K562 (cell line): ENCODE data around the gene SGMS1. TPM values are rescaled to one million over a fixed set of nuclear protein-coding genes. Genes with fewer than 3 reads are reported as not detected.

ENCODE experiments used
- ARID1B ChIP-seq: fragments of 450-650 bp; IDR thresholded peaks from 2 replicates; pipeline ENCODE4 v1.6.1; 2016; ENCODE audit warnings: antibody characterized with exemption, mild to moderate bottlenecking, inconsistent platforms
- C11orf30 ChIP-seq: fragments of 450-650 bp; IDR thresholded peaks from 2 replicates; pipeline ENCODE4 v1.6.1; 2016; ENCODE audit warnings: low read depth, mild to moderate bottlenecking
- CXXC5 ChIP-seq: fragments of 250-450 bp; sonication (Bioruptor Pico); IDR thresholded peaks from 2 replicates; pipeline ENCODE4 v1.8.0; 2022; ENCODE audit warnings: inconsistent platforms, mild to moderate bottlenecking, moderate library complexity
- ELF2 ChIP-seq: fragments of 250-450 bp; sonication (Bioruptor Pico); IDR thresholded peaks from 2 replicates; pipeline ENCODE4 v1.5.0; 2021; ENCODE audit warnings: mild to moderate bottlenecking
- FOXK2 ChIP-seq, 2 experiments: fragments of 450-650 bp; IDR thresholded peaks in 1 of 2; conservative IDR thresholded peaks in 1 of 2; 2 replicates each; pipeline ENCODE4 v1.6.1; 2016; ENCODE audit warnings: low read depth in 2 of 2, mild to moderate bottlenecking in 1 of 2
- IRF2 ChIP-seq: sonication (generic); formaldehyde crosslinking; IDR thresholded peaks from 2 replicates; pipeline ENCODE4 v1.8.1; 2022; ENCODE audit warnings: mild to moderate bottlenecking, missing genetic modification reagents
- JUNB ChIP-seq: fragments of 450-650 bp; formaldehyde crosslinking; conservative IDR thresholded peaks from 2 replicates; pipeline ENCODE4 v1.4.0; 2020; ENCODE audit warnings: mild to moderate bottlenecking
- MBD2 ChIP-seq: sonication (generic); IDR thresholded peaks from 2 replicates; pipeline ENCODE4 v1.6.1; 2016; ENCODE audit warnings: low read depth, borderline replicate concordance
- MECOM ChIP-seq: fragments of 250-450 bp; sonication (Bioruptor Pico); IDR thresholded peaks from 2 replicates; pipeline ENCODE4 v1.8.0; 2022; ENCODE audit warnings: inconsistent platforms
- NFRKB ChIP-seq: fragments of 450-650 bp; IDR thresholded peaks from 2 replicates; pipeline ENCODE4 v1.6.1; 2016; ENCODE audit warnings: low read depth
- PML ChIP-seq: IDR thresholded peaks from 2 replicates; pipeline ENCODE4 v1.6.1; 2012; ENCODE audit warnings: low read length, inconsistent platforms
- POLR2A ChIP-seq: fragments of 450-650 bp; conservative IDR thresholded peaks from 2 replicates; pipeline ENCODE4 v1.6.1; 2016
- SMARCE1 ChIP-seq: fragments of 450-650 bp; IDR thresholded peaks from 2 replicates; pipeline ENCODE4 v1.7.1; 2016; ENCODE audit warnings: mild to moderate bottlenecking
- SRF ChIP-seq, 2 experiments: fragments of 250-450, 450-650 bp in 1 of 2; sonication (Bioruptor Pico) in 1 of 2; sonication (generic) in 1 of 2; formaldehyde crosslinking; IDR thresholded peaks; 2 replicates each; pipeline versions ENCODE4 v1.5.0 to v1.5.1; 2020 to 2022; ENCODE audit warnings: mild to moderate bottlenecking in 1 of 2, missing genetic modification reagents in 1 of 2
- TAF1 ChIP-seq: IDR thresholded peaks from 2 replicates; pipeline ENCODE4 v1.6.1; 2011; ENCODE audit warnings: mild to moderate bottlenecking, low read length, moderate library complexity; ENCODE audit not compliant: insufficient read depth, control insufficient read depth, severe bottlenecking; ENCODE audit errors: extremely low read depth
- XRCC5 ChIP-seq: fragments of 200-400 bp; formaldehyde crosslinking; IDR thresholded peaks from 2 replicates; pipeline ENCODE4 v1.6.1; 2017; ENCODE audit warnings: low read depth, mild to moderate bottlenecking, low read length
- ZNF384 ChIP-seq: IDR thresholded peaks from 2 replicates; pipeline ENCODE4 v1.6.1; 2012; ENCODE audit warnings: low read depth, low read length, improper control_type of control experiment
- ZNF696 ChIP-seq: fragments of 250-450 bp; sonication (Bioruptor Pico); conservative IDR thresholded peaks from 2 replicates; pipeline ENCODE4 v1.4.0; 2020; ENCODE audit warnings: mild to moderate bottlenecking, moderate library complexity
- polyA plus RNA-seq, 8 experiments: library from polyadenylated mRNA; depleted of rRNA in 4 of 8; stranded (reverse) in 5 of 8; unstranded in 3 of 8; fragments of >200 nt; fragmentation: Nextera tagmentation in 2 of 8; fragmentation: Illumina TruSeq in 1 of 8; extraction: Ambion mirVana in 2 of 8; extraction: Trizol in 1 of 8; gene quantifications; 2 replicates each; pipeline versions ENCODE4 v1.2.1 to v1.2.3, GENCODE V29; 2011 to 2014; ENCODE audit warnings: inconsistent platforms in 1 of 8, missing spikeins in 1 of 8
- total RNA-seq, 7 experiments: library from RNA; depleted of rRNA in 6 of 7; stranded (reverse); fragments of >200 nt in 6 of 7; fragmentation: Illumina TruSeq in 2 of 7; extraction: Trizol in 2 of 7; gene quantifications; 2 replicates each; pipeline versions ENCODE4 v1.2.1 to v1.2.3, GENCODE V29; 2011 to 2021; ENCODE audit warnings: low replicate concordance in 1 of 7
- TF ChIP-seq, protein P1 (sequence below): fragments of 250-450 bp; sonication (Bioruptor Pico); IDR thresholded peaks from 2 replicates; pipeline ENCODE4 v1.6.1; 2021; ENCODE audit warnings: mild to moderate bottlenecking
- TF ChIP-seq, protein P2 (sequence below): fragments of 250-450 bp; sonication (Bioruptor Pico); IDR thresholded peaks from 2 replicates; pipeline ENCODE4 v1.8.0; 2021; ENCODE audit warnings: mild to moderate bottlenecking, moderate library complexity
- TF ChIP-seq, protein P3 (sequence below): fragments of 450-650 bp; formaldehyde crosslinking; IDR thresholded peaks from 2 replicates; pipeline ENCODE4 v1.4.0; 2022; ENCODE audit warnings: mild to moderate bottlenecking, moderate library complexity
- TF ChIP-seq, protein P4 (sequence below), 2 experiments: fragments of 450-650 bp; IDR thresholded peaks; 2 replicates each; pipeline ENCODE4 v1.6.1; 2018; ENCODE audit warnings: mild to moderate bottlenecking in 2 of 2, low read depth in 1 of 2; ENCODE audit not compliant: partially characterized antibody in 2 of 2
- TF ChIP-seq, protein P5 (sequence below): fragments of 450-650 bp; conservative IDR thresholded peaks from 2 replicates; pipeline ENCODE4 v1.6.1; 2016; ENCODE audit warnings: missing genetic modification characterization, low read depth, mild to moderate bottlenecking, missing compliant biosample characterization, moderate library complexity

SGMS1 gene
- total and polyA plus RNA-seq, 9 of the 15 experiments (the other 6 are each of a cell fraction or from before 2014, with no cell fraction given), result 22.6 to 232 (median 82.2) TPM

DNA sequence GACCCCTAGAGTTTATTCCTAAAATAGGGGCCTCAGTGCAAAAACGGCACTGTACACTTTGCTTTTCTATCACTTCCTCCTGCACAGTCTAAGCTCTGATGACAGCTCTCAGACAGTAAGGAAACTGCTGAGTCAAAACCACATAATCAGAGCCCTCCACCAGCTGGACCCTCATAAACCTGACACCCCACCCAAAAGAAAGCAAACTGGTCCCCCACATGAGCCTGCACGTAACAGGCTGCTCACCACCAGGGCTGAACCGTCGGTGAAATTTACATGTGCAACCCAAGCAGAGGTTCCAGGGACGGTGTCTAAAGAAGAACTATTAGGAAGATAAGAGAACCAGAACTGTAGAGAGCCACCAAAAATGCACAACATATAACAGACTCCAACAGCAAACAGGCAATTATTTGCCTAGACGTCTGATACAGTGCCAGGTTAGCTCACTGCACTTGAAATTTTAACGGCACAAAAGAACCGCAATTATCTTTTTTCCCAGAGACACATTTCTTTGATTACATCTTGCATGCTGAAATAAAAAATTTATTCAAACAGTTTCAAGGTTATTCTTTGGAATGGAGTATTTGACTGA is 19.6 kb downstream of the SGMS1 start (continued):
- TF ChIP-seq ARID1B (peak; percentile 80), ZNF696 (no peak), IRF2 (no peak), NFRKB (no peak), MBD2 (no peak), C11orf30 (peak; percentile 92), TAF1 (no peak), ELF2 (no peak), JUNB (CRISPR knock-in tag) (no peak), FOXK2 (conservative IDR thresholded peaks at IDR 0.05 in 1 of 2, IDR thresholded peaks at IDR 0.05 in 1 of 2; ENCODE audit: low read depth in 2 of 2) (no peak), CXXC5 (CRISPR knock-in tag) (no peak), MECOM (CRISPR knock-in tag) (0 out of 2 replicates have a peak, but pooled peaks have one; percentile 17), PML (no peak), XRCC5 (no peak), SMARCE1 (peak; percentile 83), SRF (CRISPR knock-in tag; IDR thresholded peaks at IDR 0.05) (no peak), ZNF384 (peak; percentile 7; the same call in 1 of the 2 replicates), POLR2A (no peak)
- TF ChIP-seq, protein P1, sequence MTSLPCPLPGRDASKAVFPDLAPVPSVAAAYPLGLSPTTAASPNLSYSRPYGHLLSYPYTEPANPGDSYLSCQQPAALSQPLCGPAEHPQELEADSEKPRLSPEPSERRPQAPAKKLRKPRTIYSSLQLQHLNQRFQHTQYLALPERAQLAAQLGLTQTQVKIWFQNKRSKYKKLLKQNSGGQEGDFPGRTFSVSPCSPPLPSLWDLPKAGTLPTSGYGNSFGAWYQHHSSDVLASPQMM (CRISPR knock-in tag), result no peak
- TF ChIP-seq, protein P2, sequence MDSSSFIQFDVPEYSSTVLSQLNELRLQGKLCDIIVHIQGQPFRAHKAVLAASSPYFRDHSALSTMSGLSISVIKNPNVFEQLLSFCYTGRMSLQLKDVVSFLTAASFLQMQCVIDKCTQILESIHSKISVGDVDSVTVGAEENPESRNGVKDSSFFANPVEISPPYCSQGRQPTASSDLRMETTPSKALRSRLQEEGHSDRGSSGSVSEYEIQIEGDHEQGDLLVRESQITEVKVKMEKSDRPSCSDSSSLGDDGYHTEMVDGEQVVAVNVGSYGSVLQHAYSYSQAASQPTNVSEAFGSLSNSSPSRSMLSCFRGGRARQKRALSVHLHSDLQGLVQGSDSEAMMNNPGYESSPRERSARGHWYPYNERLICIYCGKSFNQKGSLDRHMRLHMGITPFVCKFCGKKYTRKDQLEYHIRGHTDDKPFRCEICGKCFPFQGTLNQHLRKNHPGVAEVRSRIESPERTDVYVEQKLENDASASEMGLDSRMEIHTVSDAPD, result no peak
- TF ChIP-seq, protein P3, sequence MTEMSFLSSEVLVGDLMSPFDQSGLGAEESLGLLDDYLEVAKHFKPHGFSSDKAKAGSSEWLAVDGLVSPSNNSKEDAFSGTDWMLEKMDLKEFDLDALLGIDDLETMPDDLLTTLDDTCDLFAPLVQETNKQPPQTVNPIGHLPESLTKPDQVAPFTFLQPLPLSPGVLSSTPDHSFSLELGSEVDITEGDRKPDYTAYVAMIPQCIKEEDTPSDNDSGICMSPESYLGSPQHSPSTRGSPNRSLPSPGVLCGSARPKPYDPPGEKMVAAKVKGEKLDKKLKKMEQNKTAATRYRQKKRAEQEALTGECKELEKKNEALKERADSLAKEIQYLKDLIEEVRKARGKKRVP (CRISPR knock-in tag), result no peak
- TF ChIP-seq, protein P4, sequence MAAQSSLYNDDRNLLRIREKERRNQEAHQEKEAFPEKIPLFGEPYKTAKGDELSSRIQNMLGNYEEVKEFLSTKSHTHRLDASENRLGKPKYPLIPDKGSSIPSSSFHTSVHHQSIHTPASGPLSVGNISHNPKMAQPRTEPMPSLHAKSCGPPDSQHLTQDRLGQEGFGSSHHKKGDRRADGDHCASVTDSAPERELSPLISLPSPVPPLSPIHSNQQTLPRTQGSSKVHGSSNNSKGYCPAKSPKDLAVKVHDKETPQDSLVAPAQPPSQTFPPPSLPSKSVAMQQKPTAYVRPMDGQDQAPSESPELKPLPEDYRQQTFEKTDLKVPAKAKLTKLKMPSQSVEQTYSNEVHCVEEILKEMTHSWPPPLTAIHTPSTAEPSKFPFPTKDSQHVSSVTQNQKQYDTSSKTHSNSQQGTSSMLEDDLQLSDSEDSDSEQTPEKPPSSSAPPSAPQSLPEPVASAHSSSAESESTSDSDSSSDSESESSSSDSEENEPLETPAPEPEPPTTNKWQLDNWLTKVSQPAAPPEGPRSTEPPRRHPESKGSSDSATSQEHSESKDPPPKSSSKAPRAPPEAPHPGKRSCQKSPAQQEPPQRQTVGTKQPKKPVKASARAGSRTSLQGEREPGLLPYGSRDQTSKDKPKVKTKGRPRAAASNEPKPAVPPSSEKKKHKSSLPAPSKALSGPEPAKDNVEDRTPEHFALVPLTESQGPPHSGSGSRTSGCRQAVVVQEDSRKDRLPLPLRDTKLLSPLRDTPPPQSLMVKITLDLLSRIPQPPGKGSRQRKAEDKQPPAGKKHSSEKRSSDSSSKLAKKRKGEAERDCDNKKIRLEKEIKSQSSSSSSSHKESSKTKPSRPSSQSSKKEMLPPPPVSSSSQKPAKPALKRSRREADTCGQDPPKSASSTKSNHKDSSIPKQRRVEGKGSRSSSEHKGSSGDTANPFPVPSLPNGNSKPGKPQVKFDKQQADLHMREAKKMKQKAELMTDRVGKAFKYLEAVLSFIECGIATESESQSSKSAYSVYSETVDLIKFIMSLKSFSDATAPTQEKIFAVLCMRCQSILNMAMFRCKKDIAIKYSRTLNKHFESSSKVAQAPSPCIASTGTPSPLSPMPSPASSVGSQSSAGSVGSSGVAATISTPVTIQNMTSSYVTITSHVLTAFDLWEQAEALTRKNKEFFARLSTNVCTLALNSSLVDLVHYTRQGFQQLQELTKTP (IDR thresholded peaks at IDR 0.05; ENCODE audit: low read depth in 1 of 2, partially characterized antibody in 2 of 2), result peak; percentile 25 to 56
- TF ChIP-seq, protein P5, sequence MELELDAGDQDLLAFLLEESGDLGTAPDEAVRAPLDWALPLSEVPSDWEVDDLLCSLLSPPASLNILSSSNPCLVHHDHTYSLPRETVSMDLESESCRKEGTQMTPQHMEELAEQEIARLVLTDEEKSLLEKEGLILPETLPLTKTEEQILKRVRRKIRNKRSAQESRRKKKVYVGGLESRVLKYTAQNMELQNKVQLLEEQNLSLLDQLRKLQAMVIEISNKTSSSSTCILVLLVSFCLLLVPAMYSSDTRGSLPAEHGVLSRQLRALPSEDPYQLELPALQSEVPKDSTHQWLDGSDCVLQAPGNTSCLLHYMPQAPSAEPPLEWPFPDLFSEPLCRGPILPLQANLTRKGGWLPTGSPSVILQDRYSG, result no peak
